CD14-positive monocyte (primary cell): Measurements from ENCODE around the gene HK3. TPM values are rescaled to one million over a fixed set of nuclear protein-coding genes. Genes with fewer than 3 reads are reported as not detected.

Source experiments
- DNase-seq, 3 donors: peaks; one replicate each; pipeline ENCODE4 v3.0.0-alpha.2; 2011 to 2022
- H2AFZ ChIP-seq: 2 replicates; pipeline ENCODE4 v1.6.0; 2012; ENCODE audit warnings: mild to moderate bottlenecking, low read depth, low read length, inconsistent platforms; ENCODE audit not compliant: insufficient read depth, poor library complexity, severe bottlenecking
- H3K27ac ChIP-seq, 2 donors: 1 replicate in 1 of 2; 2 replicates in 1 of 2; pipeline ENCODE4 v1.5.1; 2012 to 2013; ENCODE audit warnings: low read length in 2 of 2, control low read depth in 1 of 2, inconsistent platforms in 1 of 2, low read depth in 1 of 2, mild to moderate bottlenecking in 1 of 2
- H3K27me3 ChIP-seq, 2 donors: one replicate each; pipeline versions ENCODE4 v1.6.0 to v1.6.1; 2011 to 2013; ENCODE audit warnings: low read length in 2 of 2; ENCODE audit not compliant: control insufficient read depth in 2 of 2, insufficient read depth in 2 of 2
- H3K36me3 ChIP-seq, 2 donors: replicated peaks in 1 of 2; 1 replicate in 1 of 2; 2 replicates in 1 of 2; pipeline versions ENCODE4 v1.5.1 to v1.6.1; 2012 to 2013; ENCODE audit warnings: low read length in 2 of 2, control low read depth in 1 of 2, inconsistent platforms in 1 of 2, mild to moderate bottlenecking in 1 of 2; ENCODE audit not compliant: insufficient read depth in 2 of 2, control insufficient read depth in 1 of 2
- H3K4me1 ChIP-seq, 2 donors: 1 replicate in 1 of 2; 2 replicates in 1 of 2; pipeline versions ENCODE4 v1.5.1 to v1.6.1; 2012 to 2013; ENCODE audit warnings: low read length in 2 of 2, control low read depth in 1 of 2, inconsistent platforms in 1 of 2, mild to moderate bottlenecking in 1 of 2, moderate library complexity in 1 of 2; ENCODE audit not compliant: insufficient read depth in 2 of 2, control insufficient read depth in 1 of 2
- H3K4me2 ChIP-seq: replicated peaks from 2 replicates; pipeline ENCODE3; 2012; ENCODE audit warnings: low read length, moderate library complexity, mild to moderate bottlenecking; ENCODE audit not compliant: poor library complexity, severe bottlenecking; ENCODE audit errors: extremely low read depth
- H3K4me3 ChIP-seq, 3 experiments: fragments of 200-600 bp in 1 of 3; sonication (generic) in 1 of 3; replicated peaks in 1 of 3; 1 replicate in 2 of 3; 2 replicates in 1 of 3; pipeline ENCODE4 v1.5.1; 2011 to 2013; ENCODE audit warnings: low read length in 3 of 3, mild to moderate bottlenecking in 3 of 3, control low read depth in 2 of 3, low read depth in 2 of 3, inconsistent platforms in 1 of 3, moderate library complexity in 1 of 3
- H3K79me2 ChIP-seq: 2 replicates; pipeline ENCODE4 v1.6.0; 2012; ENCODE audit warnings: mild to moderate bottlenecking, control low read depth, inconsistent platforms, low read length, moderate library complexity; ENCODE audit not compliant: insufficient read depth
- H3K9ac ChIP-seq: 2 replicates; pipeline ENCODE4 v1.6.0; 2017; ENCODE audit warnings: low read length, mild to moderate bottlenecking; ENCODE audit not compliant: insufficient read depth, poor library complexity, severe bottlenecking
- H3K9me3 ChIP-seq, 2 donors: replicated peaks in 1 of 2; 1 replicate in 1 of 2; 2 replicates in 1 of 2; pipeline versions ENCODE4 v1.5.1 to v1.6.1; 2012 to 2013; ENCODE audit warnings: low read length in 2 of 2, control low read depth in 1 of 2; ENCODE audit not compliant: control insufficient read depth in 1 of 2, insufficient read depth in 1 of 2
- H4K20me1 ChIP-seq: 2 replicates; pipeline ENCODE4 v1.6.0; 2012; ENCODE audit warnings: mild to moderate bottlenecking, low read length, control low read depth, moderate library complexity; ENCODE audit not compliant: insufficient read depth
- H3K27ac Mint-ChIP-seq, 7 donors: one replicate each; pipeline ENCODE4 v1.8.0; 2020; ENCODE audit warnings: mild to moderate bottlenecking in 7 of 7, mixed read lengths in 7 of 7, moderate library complexity in 6 of 7, inconsistent platforms in 2 of 7
- H3K27me3 Mint-ChIP-seq, 3 donors: one replicate each; pipeline ENCODE4 v1.8.0; 2021 to 2022; ENCODE audit warnings: low read depth in 3 of 3, mild to moderate bottlenecking in 3 of 3, mixed read lengths in 3 of 3, moderate library complexity in 3 of 3, inconsistent platforms in 1 of 3
- H3K36me3 Mint-ChIP-seq, 2 donors: one replicate each; pipeline ENCODE4 v1.8.0; 2020; ENCODE audit warnings: mixed read lengths in 2 of 2, inconsistent platforms in 1 of 2, mild to moderate bottlenecking in 1 of 2
- H3K4me1 Mint-ChIP-seq: one replicate; pipeline ENCODE4 v1.8.0; 2020; ENCODE audit warnings: mild to moderate bottlenecking, mixed read lengths
- H3K4me3 Mint-ChIP-seq, 2 donors: one replicate each; pipeline ENCODE4 v1.8.0; 2020; ENCODE audit warnings: mild to moderate bottlenecking in 2 of 2, mixed read lengths in 2 of 2, moderate library complexity in 1 of 2
- H3K9me3 Mint-ChIP-seq, 7 donors: one replicate each; pipeline ENCODE4 v1.8.0; 2020 to 2022; ENCODE audit warnings: mixed read lengths in 7 of 7, mild to moderate bottlenecking in 6 of 7, moderate library complexity in 6 of 7, inconsistent platforms in 2 of 7
- WGBS: methylation state at CpG from one replicate; pipeline ENCODE4 v1.1.5; 2013; ENCODE audit warnings: missing lambda C conversion rate; ENCODE audit not compliant: insufficient coverage; 5-methylcytosine and 5-hydroxymethylcytosine counted together
- intact Hi-C, 2 donors: fragments of 100-400 bp; cut with micrococcal nuclease; formaldehyde crosslinking; loops; one replicate each; pipeline versions ENCODE4 v1.15.0 to v1.15.1; 2023
- polyA plus RNA-seq, 3 donors: library from polyadenylated mRNA; depleted of rRNA in 1 of 3; unstranded in 2 of 3; stranded (reverse) in 1 of 3; fragments of 300-500 nt in 2 of 3; fragments of >200 nt in 1 of 3; fragmentation: Illumina TruSeq in 2 of 3; gene quantifications; 1 replicate in 2 of 3; 2 replicates in 1 of 3; pipeline ENCODE4 v1.2.3, GENCODE V29; 2012 to 2021
- TF ChIP-seq, protein P1 (sequence below): fragments of 200-600 bp; IDR thresholded peaks from one replicate; pipeline ENCODE4 v1.8.0; 2022; ENCODE audit warnings: antibody characterized with exemption, mild to moderate bottlenecking

The HK3 gene
- polyA plus RNA-seq, 3 donors: 174 to 988 (median 204) TPM

DNA sequence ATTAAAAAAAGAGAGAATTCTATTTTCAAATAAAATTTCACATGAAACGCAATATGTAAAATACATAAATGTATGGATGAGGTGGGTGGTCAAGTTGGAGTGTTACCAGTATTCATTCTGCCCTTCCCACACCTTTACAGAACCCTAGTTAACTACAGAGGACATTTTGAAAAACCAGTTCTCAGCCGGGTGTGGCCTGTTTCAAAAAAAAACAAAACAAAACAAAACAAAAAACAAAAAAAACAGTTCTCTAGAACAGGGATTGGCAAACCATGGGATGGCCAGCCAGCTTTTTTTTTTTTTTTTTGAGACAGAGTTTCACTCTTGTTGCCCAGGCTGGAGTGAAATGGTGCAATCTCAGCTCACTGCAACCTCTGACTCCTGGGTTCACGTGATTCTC, 28.4 kb upstream of the HK3 start:
- Histone ChIP-seq H3K79me2 (peaks cover 20% of the 10 kb centered on the region), H3K27ac (no peak overlapping the region), H3K4me1 (no peaks in the 10 kb centered on the region), H4K20me1 (peaks cover 26% of the 10 kb centered on the region), H3K27me3 (no peaks in the 10 kb centered on the region), H3K9me3 (no peaks in the 10 kb centered on the region), H3K36me3 (peaks cover 31 to 80% of the 10 kb centered on the region in 2 donors), H3K4me3 (no peak overlapping the region), H2AFZ (no peak overlapping the region), H3K9ac (no peak overlapping the region), H3K4me2 (no peak overlapping the region)
- intact Hi-C loops: loop anchor here in 1 of 2 donors (5.0 kb wide), 1 partner anchor 35 kb away; no protein-coding TSS in a partner anchor
- Mint-ChIP-seq H3K27ac (peak overlapping the region in 3 of 7 donors; percentile 46 to 71 (median 48)), H3K27me3 (no peaks in the 10 kb centered on the region), H3K9me3 (no peaks in the 10 kb centered on the region), H3K4me1 (no peaks in the 10 kb centered on the region), H3K36me3 (peaks cover 46 to 70% of the 10 kb centered on the region in 2 donors), H3K4me3 (no peak overlapping the region)
- DNase-seq: no peak
- TF ChIP-seq, protein P1, sequence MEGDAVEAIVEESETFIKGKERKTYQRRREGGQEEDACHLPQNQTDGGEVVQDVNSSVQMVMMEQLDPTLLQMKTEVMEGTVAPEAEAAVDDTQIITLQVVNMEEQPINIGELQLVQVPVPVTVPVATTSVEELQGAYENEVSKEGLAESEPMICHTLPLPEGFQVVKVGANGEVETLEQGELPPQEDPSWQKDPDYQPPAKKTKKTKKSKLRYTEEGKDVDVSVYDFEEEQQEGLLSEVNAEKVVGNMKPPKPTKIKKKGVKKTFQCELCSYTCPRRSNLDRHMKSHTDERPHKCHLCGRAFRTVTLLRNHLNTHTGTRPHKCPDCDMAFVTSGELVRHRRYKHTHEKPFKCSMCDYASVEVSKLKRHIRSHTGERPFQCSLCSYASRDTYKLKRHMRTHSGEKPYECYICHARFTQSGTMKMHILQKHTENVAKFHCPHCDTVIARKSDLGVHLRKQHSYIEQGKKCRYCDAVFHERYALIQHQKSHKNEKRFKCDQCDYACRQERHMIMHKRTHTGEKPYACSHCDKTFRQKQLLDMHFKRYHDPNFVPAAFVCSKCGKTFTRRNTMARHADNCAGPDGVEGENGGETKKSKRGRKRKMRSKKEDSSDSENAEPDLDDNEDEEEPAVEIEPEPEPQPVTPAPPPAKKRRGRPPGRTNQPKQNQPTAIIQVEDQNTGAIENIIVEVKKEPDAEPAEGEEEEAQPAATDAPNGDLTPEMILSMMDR: no peak
- 100% methylated on average over 1 of the region's 3 CpGs for WGBS

GRCh38 chr5:176922817-176923216, 23.7 kb upstream of the HK3 start:
- H3K36me3 Mint-ChIP-seq: peaks cover 52 to 70% of the 10 kb centered on the region in 2 donors
- DNase-seq: no peak
- Histone ChIP-seq H3K4me2 (no peak overlapping the region), H3K79me2 (peaks cover 11% of the 10 kb centered on the region), H3K27me3 (no peaks in the 10 kb centered on the region), H4K20me1 (peaks cover 40% of the 10 kb centered on the region), H3K9ac (no peak overlapping the region), H2AFZ (no peak overlapping the region), H3K4me1 (no peaks in the 10 kb centered on the region), H3K4me3 (no peak overlapping the region), H3K36me3 (peaks cover 22 to 81% of the 10 kb centered on the region in 2 donors), H3K27ac (no peak overlapping the region), H3K9me3 (no peaks in the 10 kb centered on the region)
- TF ChIP-seq, protein P1: no peak
- H3K9me3 Mint-ChIP-seq: peaks cover 0 to 3% (median 0%) of the 10 kb centered on the region in 7 donors
- no peaks in the 10 kb centered on the region for H3K27me3 Mint-ChIP-seq
- no peaks in the 10 kb centered on the region for H3K4me1 Mint-ChIP-seq
- H3K27ac Mint-ChIP-seq: no peak overlapping the region
- intact Hi-C loops: no loop called here
- H3K4me3 Mint-ChIP-seq: no peak overlapping the region
- WGBS: 100% methylated on average over 1 of the region's 2 CpGs
